Nephron (organoid): Measurements from ENCODE around the gene RALGAPB.
"Not testable (repeated sequence)": the region's sequence is repeated elsewhere in the genome, so short reads cannot be mapped to it uniquely, and the experiment has no call there.

ENCODE experiments used
- H3K27ac Mint-ChIP-seq, 3 experiments: 2 replicates each; pipeline ENCODE4 v1.8.0; 2020; ENCODE audit warnings: mixed read lengths in 3 of 3, mild to moderate bottlenecking in 2 of 3, moderate library complexity in 1 of 3
- H3K27me3 Mint-ChIP-seq: 2 replicates; pipeline ENCODE4 v1.8.0; 2021; ENCODE audit warnings: low read depth, mild to moderate bottlenecking, moderate library complexity, mixed read lengths
- H3K36me3 Mint-ChIP-seq: 2 replicates; pipeline ENCODE4 v1.8.0; 2020; ENCODE audit warnings: low read depth, mixed read lengths
- H3K4me1 Mint-ChIP-seq: 2 replicates; pipeline ENCODE4 v1.8.0; 2020; ENCODE audit warnings: mixed read lengths
- H3K4me3 Mint-ChIP-seq, 3 experiments: 2 replicates each; pipeline ENCODE4 v1.8.0; 2020; ENCODE audit warnings: mild to moderate bottlenecking in 3 of 3, mixed read lengths in 3 of 3, moderate library complexity in 2 of 3
- H3K9me3 Mint-ChIP-seq: 2 replicates; pipeline ENCODE4 v1.8.0; 2020; ENCODE audit warnings: mixed read lengths
- TF ChIP-seq, protein P1 (sequence below), 3 experiments: fragments of 200-600 bp; sonication (generic); IDR thresholded peaks; one replicate each; pipeline ENCODE4 v1.5.0; 2021; ENCODE audit warnings: antibody characterized with exemption in 3 of 3; ENCODE audit not compliant: unreplicated experiment in 3 of 3

RALGAPB gene

DNA sequence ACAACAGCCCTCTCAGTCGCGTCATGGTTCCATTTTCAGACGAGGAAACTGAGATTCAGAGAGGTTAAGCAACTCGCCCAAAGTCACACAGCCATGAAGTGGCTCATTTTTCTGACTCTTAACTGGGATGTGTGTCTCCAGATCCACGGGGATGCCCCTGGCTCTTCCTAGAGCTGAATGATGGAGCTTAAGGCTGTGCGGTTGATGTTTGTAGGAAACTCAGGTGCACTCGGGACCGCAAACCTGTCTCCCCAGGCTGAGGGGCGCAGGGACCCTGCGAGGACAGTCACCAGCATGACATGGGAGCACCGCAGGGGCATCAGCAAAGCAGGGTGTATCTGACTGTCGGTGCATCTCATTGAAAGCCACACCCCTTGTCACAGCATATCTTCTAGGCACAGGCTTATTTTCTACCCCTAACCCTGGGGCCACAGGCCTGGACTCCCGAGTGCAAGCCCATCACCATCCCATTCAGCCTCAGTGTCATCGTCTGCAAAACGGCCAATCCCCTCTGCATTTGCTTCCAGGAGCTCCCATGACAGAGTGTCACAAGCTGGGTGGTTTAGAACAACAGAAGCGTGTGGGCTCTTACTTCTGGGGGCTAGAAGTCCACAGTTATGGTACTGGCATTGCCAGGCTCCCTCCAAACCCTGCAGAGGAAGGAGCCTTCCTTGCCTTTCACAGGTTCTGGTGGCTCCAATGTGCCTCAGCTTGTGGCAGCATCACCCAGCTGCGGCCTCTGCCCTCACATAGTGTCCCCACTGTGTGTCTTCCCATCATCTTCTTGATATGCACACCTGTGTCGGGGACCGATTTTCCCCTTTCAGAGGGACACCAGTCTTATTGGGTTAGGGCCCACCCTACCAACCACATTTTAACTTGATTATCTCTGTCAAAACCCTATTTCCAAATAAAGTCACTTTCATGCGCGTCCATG is 119.1 kb downstream of the RALGAPB start:
- Mint-ChIP-seq H3K9me3 (no peaks in the 10 kb centered on the region), H3K4me3 (no peak overlapping the region), H3K4me1 (no peaks in the 10 kb centered on the region), H3K27me3 (peaks cover 1% of the 10 kb centered on the region), H3K27ac (no peak overlapping the region), H3K36me3 (no peaks in the 10 kb centered on the region)
- TF ChIP-seq, protein P1, sequence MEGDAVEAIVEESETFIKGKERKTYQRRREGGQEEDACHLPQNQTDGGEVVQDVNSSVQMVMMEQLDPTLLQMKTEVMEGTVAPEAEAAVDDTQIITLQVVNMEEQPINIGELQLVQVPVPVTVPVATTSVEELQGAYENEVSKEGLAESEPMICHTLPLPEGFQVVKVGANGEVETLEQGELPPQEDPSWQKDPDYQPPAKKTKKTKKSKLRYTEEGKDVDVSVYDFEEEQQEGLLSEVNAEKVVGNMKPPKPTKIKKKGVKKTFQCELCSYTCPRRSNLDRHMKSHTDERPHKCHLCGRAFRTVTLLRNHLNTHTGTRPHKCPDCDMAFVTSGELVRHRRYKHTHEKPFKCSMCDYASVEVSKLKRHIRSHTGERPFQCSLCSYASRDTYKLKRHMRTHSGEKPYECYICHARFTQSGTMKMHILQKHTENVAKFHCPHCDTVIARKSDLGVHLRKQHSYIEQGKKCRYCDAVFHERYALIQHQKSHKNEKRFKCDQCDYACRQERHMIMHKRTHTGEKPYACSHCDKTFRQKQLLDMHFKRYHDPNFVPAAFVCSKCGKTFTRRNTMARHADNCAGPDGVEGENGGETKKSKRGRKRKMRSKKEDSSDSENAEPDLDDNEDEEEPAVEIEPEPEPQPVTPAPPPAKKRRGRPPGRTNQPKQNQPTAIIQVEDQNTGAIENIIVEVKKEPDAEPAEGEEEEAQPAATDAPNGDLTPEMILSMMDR (IDR thresholded peaks at IDR 0.05; ENCODE audit: unreplicated experiment in 3 of 3) = no peak

DNA sequence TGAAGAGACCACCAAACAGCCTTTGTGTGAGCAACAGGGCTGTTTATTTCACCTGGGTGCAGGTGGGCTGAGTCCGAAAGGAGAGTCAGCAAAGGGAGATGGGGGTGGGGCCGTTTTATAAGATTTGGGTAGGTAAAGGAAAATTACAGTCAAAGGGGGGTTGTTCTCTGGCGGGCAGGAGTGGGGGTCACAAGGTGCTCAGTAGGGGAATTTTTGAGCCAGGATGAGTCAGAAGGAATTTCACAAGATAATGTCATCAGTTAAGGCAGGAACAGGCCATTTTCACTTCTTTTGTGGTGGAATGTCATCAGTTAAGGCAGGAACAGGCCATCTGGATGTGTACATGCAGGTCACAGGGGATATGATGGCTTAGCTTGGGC is 119.8 kb downstream of the RALGAPB start:
- H3K4me1 Mint-ChIP-seq, H3K4me3 Mint-ChIP-seq, H3K36me3 Mint-ChIP-seq, H3K9me3 Mint-ChIP-seq, H3K27me3 Mint-ChIP-seq, H3K27ac Mint-ChIP-seq: not testable (repeated sequence)

DNA sequence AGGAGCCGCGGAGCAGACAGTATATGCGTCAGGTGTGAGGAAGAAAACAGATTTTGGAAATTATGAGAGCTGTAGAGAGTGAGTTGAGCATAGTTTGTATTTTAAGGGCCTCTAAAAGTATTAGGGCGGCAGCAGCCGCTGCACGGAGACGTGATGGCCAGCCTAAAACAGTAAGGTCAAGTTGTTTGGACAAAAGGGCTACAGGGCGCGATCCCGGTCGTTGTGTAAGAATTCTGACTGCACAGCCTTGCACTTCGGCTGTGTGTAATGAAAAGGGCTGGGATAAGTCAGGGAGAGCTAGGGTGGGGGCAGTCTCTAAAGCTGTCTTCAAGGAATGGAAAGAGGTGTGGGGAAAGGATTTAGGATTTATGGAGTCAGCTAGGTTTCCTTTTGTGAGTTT is 121.6 kb downstream of the RALGAPB start:
- not testable (repeated sequence) for H3K36me3 Mint-ChIP-seq, H3K4me1 Mint-ChIP-seq, H3K27ac Mint-ChIP-seq, H3K4me3 Mint-ChIP-seq, H3K9me3 Mint-ChIP-seq
- peaks cover 21% of the 10 kb centered on the region for H3K27me3 Mint-ChIP-seq

DNA sequence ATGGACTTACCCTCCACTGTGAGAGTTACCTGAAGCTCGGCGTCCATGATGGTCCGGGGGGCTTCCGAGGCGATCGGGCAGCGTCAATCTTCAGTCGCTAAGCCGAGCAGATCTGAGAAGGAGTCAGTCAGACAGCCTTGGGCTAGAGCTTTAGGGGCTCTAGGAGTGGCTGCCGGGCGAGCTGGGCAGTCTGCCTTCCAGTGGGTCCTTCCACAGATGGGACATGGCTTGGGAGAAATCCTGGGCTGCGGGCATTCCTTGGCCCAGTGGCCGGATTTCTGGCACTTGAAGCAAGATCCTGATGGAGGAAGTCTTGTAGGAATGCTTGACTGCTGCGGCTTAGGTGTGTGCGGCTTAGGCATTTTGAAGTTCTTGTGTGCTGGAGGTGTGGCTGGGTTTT is 123.2 kb downstream of the RALGAPB start:
- H3K4me3 Mint-ChIP-seq, H3K27ac Mint-ChIP-seq, H3K4me1 Mint-ChIP-seq, H3K9me3 Mint-ChIP-seq, H3K36me3 Mint-ChIP-seq: not testable (repeated sequence)
- peaks cover 33% of the 10 kb centered on the region for H3K27me3 Mint-ChIP-seq

DNA sequence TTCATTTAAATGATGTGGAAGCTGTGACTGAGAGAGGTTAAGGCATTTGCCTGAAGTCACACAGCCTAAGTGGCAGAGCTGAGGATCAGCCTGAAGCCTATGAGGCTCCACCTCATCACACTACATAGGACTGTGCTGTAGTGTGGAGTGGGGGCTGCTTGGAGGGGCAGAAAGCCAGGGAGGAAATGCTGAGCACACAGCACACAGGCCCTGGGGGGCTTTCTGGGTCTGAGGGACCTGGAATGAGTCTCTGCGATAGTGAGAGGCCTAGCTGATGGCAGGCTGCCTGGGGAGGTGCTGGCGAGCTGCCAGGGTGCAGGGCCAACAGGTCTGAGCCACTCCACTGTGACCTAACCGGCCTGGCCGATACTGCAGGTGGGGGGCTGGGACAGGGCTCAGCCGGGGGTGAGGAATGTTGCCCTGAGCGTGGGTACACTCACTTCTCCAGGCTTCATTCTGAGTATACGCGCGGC is 126.8 kb downstream of the RALGAPB start:
- peaks cover 66% of the 10 kb centered on the region for H3K27me3 Mint-ChIP-seq
- no peak overlapping the region for H3K27ac Mint-ChIP-seq
- no peak overlapping the region for H3K4me3 Mint-ChIP-seq
- peaks cover 12% of the 10 kb centered on the region for H3K4me1 Mint-ChIP-seq
- TF ChIP-seq, protein P1 (IDR thresholded peaks at IDR 0.05; ENCODE audit: unreplicated experiment in 3 of 3) = no peak
- H3K36me3 Mint-ChIP-seq = no peaks in the 10 kb centered on the region
- H3K9me3 Mint-ChIP-seq = no peaks in the 10 kb centered on the region

DNA sequence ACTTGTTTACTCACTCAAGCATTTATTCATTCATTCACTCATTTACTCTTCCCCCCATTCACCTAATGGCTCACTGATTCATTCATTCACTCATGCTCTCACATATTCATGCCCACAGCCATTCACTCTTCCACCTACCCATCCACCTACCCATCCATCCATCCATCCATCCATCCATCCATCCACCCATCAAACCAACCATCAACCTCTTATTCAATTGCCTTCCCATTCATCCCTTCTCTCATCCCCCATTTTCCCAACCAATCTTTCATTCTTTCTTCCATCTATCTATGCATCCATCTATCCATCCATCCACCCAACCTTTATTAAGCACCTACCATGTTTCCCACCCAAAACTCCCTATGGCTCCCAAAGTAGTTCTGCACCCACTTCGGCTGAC is 127.4 kb downstream of the RALGAPB start:
- Mint-ChIP-seq H3K4me1 (peaks cover 12% of the 10 kb centered on the region), H3K27me3 (peaks cover 68% of the 10 kb centered on the region), H3K4me3 (no peak overlapping the region), H3K27ac (no peak overlapping the region), H3K36me3 (no peaks in the 10 kb centered on the region), H3K9me3 (no peaks in the 10 kb centered on the region)
- TF ChIP-seq, protein P1 (IDR thresholded peaks at IDR 0.05; ENCODE audit: unreplicated experiment in 3 of 3) = no peak

DNA sequence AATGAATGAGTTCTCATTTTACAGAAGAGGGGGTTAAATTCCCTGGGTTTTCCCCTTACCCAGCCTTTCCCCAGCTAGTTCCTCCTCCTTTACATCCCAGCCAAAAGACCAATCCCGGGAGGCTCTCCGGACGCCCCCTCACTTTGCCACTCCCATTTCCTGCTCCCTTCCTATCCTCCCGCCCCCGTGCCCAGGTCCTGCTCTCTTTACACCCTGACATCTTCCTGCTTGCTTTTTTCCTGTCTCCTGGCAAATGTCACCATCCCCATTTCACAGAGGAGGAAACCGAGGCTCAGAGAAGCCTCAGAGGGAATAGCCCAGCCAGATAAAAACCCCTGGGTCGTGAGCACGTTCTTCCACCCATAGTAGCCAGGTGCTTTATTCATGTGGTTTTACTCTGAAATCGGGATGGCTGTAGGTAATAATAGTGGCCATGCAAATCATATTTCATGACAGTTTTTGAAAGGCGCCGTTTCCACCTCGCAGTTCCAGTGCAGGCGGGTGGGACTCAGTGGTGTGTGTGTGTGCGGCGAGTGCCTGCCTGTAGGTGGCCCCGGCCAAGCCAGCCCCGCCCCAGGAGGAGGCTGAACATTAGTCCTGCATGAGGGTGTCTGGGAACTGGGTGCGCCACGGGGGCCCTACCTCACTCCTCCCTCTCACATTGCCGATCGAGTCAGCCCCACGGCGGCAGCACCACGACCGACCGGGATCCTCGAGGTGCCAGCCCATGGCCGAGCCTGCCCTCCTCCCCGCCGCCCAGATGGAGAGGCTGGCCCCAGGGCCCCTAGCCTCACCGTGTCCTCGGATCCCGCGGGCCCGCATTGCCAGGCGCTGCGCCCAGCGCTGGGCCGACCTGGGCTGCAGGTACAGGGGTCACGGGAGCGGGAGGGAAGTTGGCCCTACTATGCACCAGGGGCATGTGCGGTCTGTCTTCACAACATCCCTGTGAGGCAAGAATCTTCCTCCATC is 128.9 kb downstream of the RALGAPB start, which contains the start of gene ARHGAP40:
Gene ARHGAP40, plus strand, starts transcription at position 594 of the 969 bp plus-strand sequence.
- Mint-ChIP-seq H3K9me3 (no peaks in the 10 kb centered on the region), H3K36me3 (no peaks in the 10 kb centered on the region), H3K27me3 (peaks cover 81% of the 10 kb centered on the region), H3K27ac (no peak within 1 kb of the TSS), H3K4me3 (peak within 1 kb of the TSS in 2 of 3 experiments; percentile 24 to 27), H3K4me1 (peaks cover 12% of the 10 kb centered on the region)
- TF ChIP-seq, protein P1 (IDR thresholded peaks at IDR 0.05; ENCODE audit: unreplicated experiment in 3 of 3) = peak in 1 of 3 experiments; percentile 12
